GM12878 (cell line): ENCODE data around the gene ZDHHC11. TPM values are rescaled to one million over a fixed set of nuclear protein-coding genes. Genes with fewer than 3 reads are reported as not detected.

Source experiments
- ATAC-seq: fragments of 200-7000 bp; cut with Tn5 transposase; 3 replicates; pipeline ENCODE4 v1.9.1; 2020; ENCODE audit warnings: mild to moderate bottlenecking, moderate library complexity
- BruUV-seq: library from RNA; stranded (reverse); fragments of 400-500 nt; replicated peaks from 2 replicates; lab custom pipeline; 2021; lab: Mats Ljungman, UMichigan
- CTCF ChIA-PET: fragments of 300-600 bp; sonication (Branson Sonifier 250); formaldehyde crosslinking; extraction: SDS; loops from one replicate; lab custom pipeline; 2021; ENCODE audit warnings: inconsistent platforms; lab: Yijun Ruan, JAX
- POLR2A ChIA-PET: fragments of 350-600 bp; formaldehyde crosslinking; extraction: SDS; loops from one replicate; lab custom pipeline; 2021; ENCODE audit warnings: inconsistent platforms; lab: Charles Lee
- RAD21 ChIA-PET: fragments of 300-600 bp; sonication (Branson Sonifier 250); formaldehyde crosslinking; loops from one replicate; lab custom pipeline; 2023; ENCODE audit warnings: antibody characterized with exemption; ENCODE audit not compliant: unreplicated experiment; lab: Charles Lee
- SMC1A ChIA-PET: fragments of 300-600 bp; sonication (Branson Sonifier 250); formaldehyde crosslinking; loops from one replicate; lab custom pipeline; 2023; ENCODE audit not compliant: unreplicated experiment, uncharacterized antibody; lab: Charles Lee
- DNase-seq: peaks from one replicate; pipeline ENCODE4 v3.0.0-alpha.2; 2011; ENCODE audit warnings: low read depth, low spot score
- FAIRE-seq: peaks from 3 replicates; lab custom pipeline; 2011; peaks lifted over from hg19 to GRCh38; lab: Jason Lieb, UNC
- H2AFZ ChIP-seq: 2 replicates; pipeline ENCODE4 v1.6.0; 2011; ENCODE audit warnings: low read depth, low read length, control low read depth; ENCODE audit not compliant: control insufficient read depth
- H3K27ac ChIP-seq: 2 replicates; pipeline ENCODE4 v1.5.1; 2011; ENCODE audit warnings: control low read depth; ENCODE audit not compliant: control insufficient read depth, insufficient read depth
- H3K27me3 ChIP-seq, 2 experiments: replicated peaks in 1 of 2; 2 replicates each; pipeline versions ENCODE4 v1.6.0 to v1.6.1; 2011; ENCODE audit warnings: low read length in 1 of 2; ENCODE audit not compliant: control insufficient read depth in 2 of 2, insufficient read depth in 2 of 2
- H3K36me3 ChIP-seq, 2 experiments: 2 replicates each; pipeline ENCODE4 v1.5.1; 2011; ENCODE audit warnings: low read length in 1 of 2; ENCODE audit not compliant: control insufficient read depth in 2 of 2, insufficient read depth in 2 of 2
- H3K4me1 ChIP-seq: 2 replicates; pipeline ENCODE4 v1.6.1; 2011; ENCODE audit warnings: mild to moderate bottlenecking, low read length, moderate library complexity, mixed read lengths; ENCODE audit not compliant: control insufficient read depth, insufficient read depth
- H3K4me2 ChIP-seq: 2 replicates; pipeline ENCODE4 v1.6.0; 2011; ENCODE audit warnings: control low read depth; ENCODE audit not compliant: control insufficient read depth, insufficient read depth
- H3K4me3 ChIP-seq: fragments of 200-600 bp; sonication (generic); 2 replicates; pipeline ENCODE4 v1.5.1; 2016
- H3K79me2 ChIP-seq: 2 replicates; pipeline ENCODE4 v1.6.0; 2011; ENCODE audit warnings: low read length; ENCODE audit not compliant: control insufficient read depth, insufficient read depth
- H3K9ac ChIP-seq: 2 replicates; pipeline ENCODE4 v1.8.0; 2011; ENCODE audit warnings: low read length, control low read depth, mixed read lengths; ENCODE audit not compliant: control insufficient read depth, insufficient read depth
- H3K9me3 ChIP-seq: replicated peaks from 3 replicates; pipeline ENCODE4 v1.5.1; 2011; ENCODE audit warnings: mild to moderate bottlenecking, low read length; ENCODE audit not compliant: control insufficient read depth, insufficient read depth
- H4K20me1 ChIP-seq: 2 replicates; pipeline ENCODE4 v1.6.0; 2011; ENCODE audit not compliant: control insufficient read depth, insufficient read depth
- GABPA ChIP-seq: IDR thresholded peaks from 2 replicates; pipeline ENCODE4 v1.6.1; 2014; ENCODE audit warnings: antibody characterized with exemption, low read depth, mild to moderate bottlenecking, inconsistent platforms
- HCFC1 ChIP-seq: fragments of 150-350 bp; IDR thresholded peaks from 2 replicates; pipeline ENCODE4 v1.6.1; 2014; ENCODE audit warnings: low read length
- MEF2A ChIP-seq: IDR thresholded peaks from 2 replicates; pipeline ENCODE4 v1.6.1; 2011; ENCODE audit warnings: low read depth, mild to moderate bottlenecking, low read length, moderate library complexity; ENCODE audit not compliant: insufficient read depth
- NBN ChIP-seq: fragments of 450-650 bp; IDR thresholded peaks from 2 replicates; pipeline ENCODE4 v1.6.1; 2016
- POLR2A ChIP-seq: IDR thresholded peaks from 2 replicates; pipeline ENCODE4 v1.6.1; 2011; ENCODE audit warnings: low read depth, mild to moderate bottlenecking, low read length
- RB1 ChIP-seq: fragments of 450-650 bp; formaldehyde crosslinking; IDR thresholded peaks from 2 replicates; pipeline ENCODE4 v1.6.1; 2017; ENCODE audit warnings: mild to moderate bottlenecking, borderline replicate concordance
- SKIL ChIP-seq: fragments of 450-650 bp; IDR thresholded peaks from 2 replicates; pipeline ENCODE4 v1.6.1; 2017; ENCODE audit warnings: mild to moderate bottlenecking, low read depth, inconsistent platforms; ENCODE audit not compliant: poor library complexity, severe bottlenecking
- SMARCA5 ChIP-seq: fragments of 450-650 bp; IDR thresholded peaks from 2 replicates; pipeline ENCODE4 v1.6.1; 2017; ENCODE audit warnings: mild to moderate bottlenecking
- SP1 ChIP-seq: IDR thresholded peaks from one replicate; pipeline ENCODE4 v1.6.1; 2011; ENCODE audit warnings: low read depth, low read length
- TBL1XR1 ChIP-seq: IDR thresholded peaks from 2 replicates; pipeline ENCODE4 v1.6.1; 2012; ENCODE audit warnings: low read depth, low read length, improper control_type of control experiment
- TCF3 ChIP-seq: IDR thresholded peaks from 2 replicates; pipeline ENCODE4 v1.6.1; 2012; ENCODE audit warnings: low read depth, mild to moderate bottlenecking, low read length, borderline replicate concordance; ENCODE audit not compliant: insufficient read depth
- ZSCAN29 ChIP-seq: fragments of 450-650 bp; IDR thresholded peaks from 2 replicates; pipeline ENCODE4 v1.6.1; 2017; ENCODE audit warnings: mild to moderate bottlenecking, moderate library complexity
- WGBS: methylation state at CpG from one replicate; pipeline ENCODE4 v1.1.6; 2016; ENCODE audit warnings: low lambda C conversion rate; ENCODE audit not compliant: insufficient replicate concordance, insufficient coverage; ENCODE audit errors: missing lambda C conversion rate; 5-methylcytosine and 5-hydroxymethylcytosine counted together
- in situ Hi-C: fragments of 300-500 bp; cut with MboI; formaldehyde crosslinking; loops from 9 replicates; pipeline ENCODE4 v1.14.3; 2018; ENCODE audit warnings: mixed read lengths
- intact Hi-C: fragments of 100-400 bp; cut with micrococcal nuclease; formaldehyde crosslinking; loops from one replicate; pipeline ENCODE4 v1.14.2; 2022; ENCODE audit not compliant: unreplicated experiment
- polyA plus RNA-seq, 11 experiments: library from polyadenylated mRNA; depleted of rRNA in 4 of 11; unstranded in 6 of 11; stranded (reverse) in 5 of 11; fragments of >200 nt; fragmentation: Nextera tagmentation in 4 of 11; fragmentation: Illumina TruSeq in 1 of 11; extraction: Ambion mirVana in 4 of 11; extraction: Trizol in 1 of 11; gene quantifications; 1 replicate in 1 of 11; 2 replicates in 10 of 11; pipeline versions ENCODE4 v1.2.1 to v1.2.3, GENCODE V29; 2011 to 2016; ENCODE audit warnings: inconsistent platforms in 2 of 11, missing spikeins in 2 of 11, low read depth in 1 of 11
- total RNA-seq, 4 experiments: library from RNA; depleted of rRNA in 3 of 4; stranded (reverse); fragments of >200 nt in 3 of 4; fragmentation: Illumina TruSeq in 1 of 4; extraction: Trizol in 1 of 4; gene quantifications; 2 replicates each; pipeline versions ENCODE4 v1.2.1 to v1.2.3, GENCODE V29; 2013 to 2021
- TF ChIP-seq, protein P1 (sequence below): fragments of 450-650 bp; IDR thresholded peaks from 2 replicates; pipeline ENCODE4 v1.6.1; 2017; ENCODE audit warnings: mild to moderate bottlenecking, moderate library complexity

The ZDHHC11 gene
- total and polyA plus RNA-seq, 10 of the 15 experiments (the other 5 are each of a cell fraction or from before 2014, with no cell fraction given) = 0.04 to 1.4 (median 0.30) TPM

DNA sequence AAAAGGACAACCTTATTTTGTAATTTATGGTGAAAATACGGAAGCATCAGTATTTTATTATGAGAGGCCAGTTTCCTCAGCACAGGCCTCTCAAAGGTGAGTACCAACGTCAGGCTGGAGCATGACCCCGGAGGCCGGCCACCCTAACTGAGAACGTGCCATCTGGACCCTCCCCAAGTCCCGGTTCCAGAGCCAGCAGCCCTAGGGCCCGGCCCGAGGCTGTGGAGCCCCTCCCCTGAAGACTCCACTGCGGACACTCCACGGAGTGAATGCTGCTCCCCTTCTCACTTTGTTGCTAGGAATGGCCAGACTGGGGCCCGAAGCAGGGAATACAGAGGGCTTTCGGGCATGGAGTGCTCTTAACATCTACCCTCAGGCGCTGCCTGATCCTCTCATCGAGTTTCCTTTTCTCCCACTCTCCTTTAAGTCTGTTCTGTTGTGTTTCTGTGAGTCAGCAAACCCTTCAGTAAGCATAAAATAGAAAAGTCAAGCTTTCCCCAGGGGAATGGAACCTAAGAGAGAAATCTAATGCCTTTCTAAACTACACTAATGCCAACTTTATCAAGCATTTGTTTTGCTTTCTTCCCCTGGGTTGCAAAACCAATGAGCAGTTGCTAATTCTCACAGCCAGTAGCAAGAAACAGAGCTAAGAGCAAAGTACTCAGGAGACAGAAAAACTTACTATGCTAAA, 37.3 kb upstream of the ZDHHC11 start (continued):
- TF ChIP-seq SP1 (no peak), SKIL (no peak), SMARCA5 (no peak), TCF3 (no peak), GABPA (no peak), POLR2A (no peak), RB1 (no peak)

- H3K4me3 ChIP-seq = no peak overlapping the region
- in situ Hi-C loops (loop anchor here (5.0 kb wide), 1 partner anchor 575 kb away; no protein-coding TSS in a partner anchor), intact Hi-C loops (no loop called here)
- no peaks in the 10 kb centered on the region; the same call in 2 of the 3 replicates for H3K9me3 ChIP-seq
- WGBS = 97% methylated on average over 26 of the region's 26 CpGs
- peaks cover 22% of the 10 kb centered on the region for H3K79me2 ChIP-seq
- H3K27ac ChIP-seq = no peak overlapping the region
- BruUV-seq = no TSS peak
- DNase-seq = no peak
- SMC1A ChIA-PET = no interaction called here
- H4K20me1 ChIP-seq = peaks cover 5% of the 10 kb centered on the region; the same call in 1 of the 2 replicates
- H3K27me3 ChIP-seq = no peaks in the 10 kb centered on the region
- peaks cover 7% of the 10 kb centered on the region; the same call in 1 of the 2 replicates for H3K4me1 ChIP-seq
- no peak overlapping the region for H2AFZ ChIP-seq
- FAIRE-seq = no peak
- no peak overlapping the region for H3K9ac ChIP-seq
- POLR2A ChIA-PET = no interaction called here
- CTCF ChIA-PET = no interaction called here
- no peak for ATAC-seq
- RAD21 ChIA-PET = no interaction called here
- no peak overlapping the region for H3K4me2 ChIP-seq
- H3K36me3 ChIP-seq = peaks cover 46 to 54% of the 10 kb centered on the region in 2 experiments
- no peak for TF ChIP-seq MEF2A
- TF ChIP-seq TBL1XR1 = no peak
- no peak for TF ChIP-seq NBN
- TF ChIP-seq, protein P1, sequence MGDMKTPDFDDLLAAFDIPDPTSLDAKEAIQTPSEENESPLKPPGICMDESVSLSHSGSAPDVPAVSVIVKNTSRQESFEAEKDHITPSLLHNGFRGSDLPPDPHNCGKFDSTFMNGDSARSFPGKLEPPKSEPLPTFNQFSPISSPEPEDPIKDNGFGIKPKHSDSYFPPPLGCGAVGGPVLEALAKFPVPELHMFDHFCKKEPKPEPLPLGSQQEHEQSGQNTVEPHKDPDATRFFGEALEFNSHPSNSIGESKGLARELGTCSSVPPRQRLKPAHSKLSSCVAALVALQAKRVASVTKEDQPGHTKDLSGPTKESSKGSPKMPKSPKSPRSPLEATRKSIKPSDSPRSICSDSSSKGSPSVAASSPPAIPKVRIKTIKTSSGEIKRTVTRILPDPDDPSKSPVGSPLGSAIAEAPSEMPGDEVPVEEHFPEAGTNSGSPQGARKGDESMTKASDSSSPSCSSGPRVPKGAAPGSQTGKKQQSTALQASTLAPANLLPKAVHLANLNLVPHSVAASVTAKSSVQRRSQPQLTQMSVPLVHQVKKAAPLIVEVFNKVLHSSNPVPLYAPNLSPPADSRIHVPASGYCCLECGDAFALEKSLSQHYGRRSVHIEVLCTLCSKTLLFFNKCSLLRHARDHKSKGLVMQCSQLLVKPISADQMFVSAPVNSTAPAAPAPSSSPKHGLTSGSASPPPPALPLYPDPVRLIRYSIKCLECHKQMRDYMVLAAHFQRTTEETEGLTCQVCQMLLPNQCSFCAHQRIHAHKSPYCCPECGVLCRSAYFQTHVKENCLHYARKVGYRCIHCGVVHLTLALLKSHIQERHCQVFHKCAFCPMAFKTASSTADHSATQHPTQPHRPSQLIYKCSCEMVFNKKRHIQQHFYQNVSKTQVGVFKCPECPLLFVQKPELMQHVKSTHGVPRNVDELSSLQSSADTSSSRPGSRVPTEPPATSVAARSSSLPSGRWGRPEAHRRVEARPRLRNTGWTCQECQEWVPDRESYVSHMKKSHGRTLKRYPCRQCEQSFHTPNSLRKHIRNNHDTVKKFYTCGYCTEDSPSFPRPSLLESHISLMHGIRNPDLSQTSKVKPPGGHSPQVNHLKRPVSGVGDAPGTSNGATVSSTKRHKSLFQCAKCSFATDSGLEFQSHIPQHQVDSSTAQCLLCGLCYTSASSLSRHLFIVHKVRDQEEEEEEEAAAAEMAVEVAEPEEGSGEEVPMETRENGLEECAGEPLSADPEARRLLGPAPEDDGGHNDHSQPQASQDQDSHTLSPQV = no peak
- no peak for TF ChIP-seq ZSCAN29
- TF ChIP-seq RB1 = no peak
- no peak for TF ChIP-seq HCFC1
Observed at GRCh38 chr5:886716-887325, 36.0 kb upstream of the ZDHHC11 start.
